HEK293 (cell line): ENCODE measurements around the gene ARHGAP27.
"Not testable (repeated sequence)": the region's sequence is repeated elsewhere in the genome, so short reads cannot be mapped to it uniquely, and the experiment has no call there.

Experiments
- GFI1B ChIP-seq: fragments of 450-650 bp; formaldehyde crosslinking; IDR thresholded peaks from 2 replicates; pipeline ENCODE4 v1.5.1; 2016; ENCODE audit warnings: missing biosample characterization, missing genetic modification characterization
- KLF16 ChIP-seq: fragments of 450-650 bp; formaldehyde crosslinking; IDR thresholded peaks from 2 replicates; pipeline ENCODE4 v1.5.1; 2017; ENCODE audit warnings: missing biosample characterization, missing genetic modification characterization
- MZF1 ChIP-seq: fragments of 450-650 bp; formaldehyde crosslinking; IDR thresholded peaks from 2 replicates; pipeline ENCODE4 v1.5.1; 2017; ENCODE audit warnings: missing biosample characterization, missing genetic modification characterization, borderline replicate concordance
- YY1 ChIP-seq: fragments of 450-650 bp; formaldehyde crosslinking; IDR thresholded peaks from 2 replicates; pipeline ENCODE4 v1.5.1; 2018; ENCODE audit warnings: missing biosample characterization, missing genetic modification characterization
- ZNF221 ChIP-seq: fragments of 450-650 bp; formaldehyde crosslinking; IDR thresholded peaks from 2 replicates; pipeline ENCODE4 v1.5.1; 2017; ENCODE audit warnings: missing biosample characterization, missing genetic modification characterization, borderline replicate concordance
- ZNF558 ChIP-seq: fragments of 450-650 bp; formaldehyde crosslinking; IDR thresholded peaks from 2 replicates; pipeline ENCODE4 v1.5.1; 2016; ENCODE audit warnings: missing biosample characterization, missing genetic modification characterization
- ZNF785 ChIP-seq: fragments of 450-650 bp; formaldehyde crosslinking; IDR thresholded peaks from 2 replicates; pipeline ENCODE4 v1.5.1; 2016; ENCODE audit warnings: missing biosample characterization, missing genetic modification characterization

- not testable (repeated sequence) for TF ChIP-seq ZNF221 (tag by site-specific recombination); YY1 (tag by site-specific recombination); KLF16; ZNF785; MZF1 (tag by site-specific recombination); GFI1B (tag by site-specific recombination); ZNF558 (tag by site-specific recombination)
Observed at GRCh38 chr17:45449260-45449659, 16.6 kb upstream of the ARHGAP27 start.
